ENCODE data around the gene KCNMA1.

DNA sequence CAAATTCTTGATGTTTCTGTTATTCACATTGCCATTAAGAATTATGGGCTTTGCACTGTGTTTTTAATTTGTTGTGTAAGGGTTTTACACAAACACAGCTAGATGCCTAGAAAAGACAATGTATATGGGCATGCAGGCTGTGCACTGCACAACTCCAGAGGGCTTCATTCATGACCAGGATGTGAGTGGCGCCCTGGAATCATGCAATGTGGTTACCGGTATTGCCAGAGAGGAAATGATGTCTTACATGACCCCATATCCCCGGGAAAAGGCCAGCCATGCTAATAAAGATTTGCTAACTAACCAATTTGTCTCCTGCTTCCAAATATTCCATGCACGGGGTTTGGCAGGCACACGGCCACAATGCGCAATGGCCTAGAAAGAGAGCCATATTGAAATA is 16.9 kb downstream of the KCNMA1 start:
- TF ChIP-seq, protein P1, sequence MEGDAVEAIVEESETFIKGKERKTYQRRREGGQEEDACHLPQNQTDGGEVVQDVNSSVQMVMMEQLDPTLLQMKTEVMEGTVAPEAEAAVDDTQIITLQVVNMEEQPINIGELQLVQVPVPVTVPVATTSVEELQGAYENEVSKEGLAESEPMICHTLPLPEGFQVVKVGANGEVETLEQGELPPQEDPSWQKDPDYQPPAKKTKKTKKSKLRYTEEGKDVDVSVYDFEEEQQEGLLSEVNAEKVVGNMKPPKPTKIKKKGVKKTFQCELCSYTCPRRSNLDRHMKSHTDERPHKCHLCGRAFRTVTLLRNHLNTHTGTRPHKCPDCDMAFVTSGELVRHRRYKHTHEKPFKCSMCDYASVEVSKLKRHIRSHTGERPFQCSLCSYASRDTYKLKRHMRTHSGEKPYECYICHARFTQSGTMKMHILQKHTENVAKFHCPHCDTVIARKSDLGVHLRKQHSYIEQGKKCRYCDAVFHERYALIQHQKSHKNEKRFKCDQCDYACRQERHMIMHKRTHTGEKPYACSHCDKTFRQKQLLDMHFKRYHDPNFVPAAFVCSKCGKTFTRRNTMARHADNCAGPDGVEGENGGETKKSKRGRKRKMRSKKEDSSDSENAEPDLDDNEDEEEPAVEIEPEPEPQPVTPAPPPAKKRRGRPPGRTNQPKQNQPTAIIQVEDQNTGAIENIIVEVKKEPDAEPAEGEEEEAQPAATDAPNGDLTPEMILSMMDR (IDR thresholded peaks at IDR 0.05): no peak
- no peak for TF ChIP-seq EZH2 (IDR thresholded peaks at IDR 0.05; ENCODE audit: borderline replicate concordance, insufficient read depth, low read depth, low read length, poor library complexity, severe bottlenecking)

All from B cell (primary cell).